Hematopoietic multipotent progenitor cell treated with erythropoietin and hydrocortisone succinate and interleukin-3 and kit ligand, for 15 days (in vitro differentiated cells): ENCODE measurements around the gene RGMA.

Experiments used
- DNase-seq: peaks from one replicate; pipeline ENCODE4 v3.0.0-alpha.2; 2015; ENCODE audit warnings: low spot score

The RGMA gene

DNA sequence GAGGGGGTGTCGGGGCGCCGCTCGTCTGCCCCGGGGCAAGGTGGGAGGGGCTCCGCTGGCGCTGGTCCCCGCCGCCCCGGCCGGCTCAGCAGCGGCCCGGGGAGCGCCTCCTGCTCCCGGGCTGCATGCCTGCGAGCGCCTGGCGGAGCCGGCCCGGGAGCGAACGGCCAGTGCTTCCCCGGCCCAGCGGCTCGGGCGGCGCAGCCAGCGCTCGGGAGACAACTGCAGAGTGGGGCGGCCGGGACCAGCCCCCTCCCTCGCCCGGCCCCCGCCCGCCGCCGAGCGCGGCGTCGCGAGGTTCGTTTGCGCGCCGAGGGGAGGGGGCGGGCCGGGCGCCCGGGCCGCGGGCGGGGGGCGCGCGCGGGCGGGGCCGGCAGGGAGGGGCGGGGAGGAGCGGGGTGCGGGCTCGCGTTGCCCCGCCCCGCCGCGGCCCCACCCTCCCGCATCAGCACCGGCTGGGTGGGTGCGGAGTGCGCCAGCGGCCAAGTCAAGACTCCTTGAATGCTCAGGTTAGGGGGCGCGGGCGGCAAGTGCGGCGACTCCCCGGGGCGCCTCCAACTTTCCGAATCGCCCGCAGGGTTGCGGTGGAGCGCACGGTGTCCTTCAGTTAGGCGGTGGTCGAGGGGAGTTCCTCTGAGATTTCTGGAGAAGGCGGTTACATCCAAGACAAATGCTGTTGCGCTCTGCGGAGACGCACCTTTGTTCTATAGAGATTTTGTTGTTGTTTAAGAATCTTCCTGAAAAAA lies at the start of gene RGMA:
TSS of gene RGMA (minus strand) at position 231 of the 746 bp plus-strand sequence. CDS start 279 bp downstream, outside the sequence.
- no peak for DNase-seq

- no peak for DNase-seq
These were observed 47.6 kb upstream of the RGMA start for GRCh38 chr15:93136606-93137005.

- DNase-seq, result no peak
These were observed 47.0 kb upstream of the RGMA start for GRCh38 chr15:93135997-93136397.

- no peak for DNase-seq
These were observed 46.4 kb upstream of the RGMA start for GRCh38 chr15:93135459-93135858.

DNA sequence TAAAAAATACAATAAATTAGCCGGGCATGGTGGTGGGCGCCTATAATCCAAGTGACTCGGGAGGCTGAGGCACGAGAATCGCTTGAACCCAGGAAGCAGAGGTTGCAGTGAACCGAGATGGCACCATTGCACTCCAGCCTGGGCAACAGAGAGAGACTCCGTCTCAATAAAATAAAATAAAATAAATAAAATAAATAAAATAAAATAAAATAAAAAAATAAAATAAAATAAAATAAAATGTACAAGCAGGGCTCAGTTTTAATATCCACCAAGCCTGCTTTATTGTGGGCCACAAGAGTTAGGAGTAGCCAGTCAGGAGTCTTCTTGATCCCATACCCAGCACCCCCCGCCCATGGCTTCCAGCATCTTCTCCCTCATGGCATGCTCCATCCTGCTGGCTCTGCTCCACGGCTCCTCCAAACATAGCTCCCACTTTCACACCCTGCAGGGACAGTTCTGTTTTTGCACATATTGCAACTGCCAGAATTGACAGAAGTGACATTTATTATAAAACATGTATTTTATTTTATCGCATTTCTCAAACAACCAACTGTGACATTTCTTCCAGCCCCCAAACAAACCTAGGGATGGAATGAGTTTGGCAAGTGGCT lies 42.6 kb upstream of the RGMA start:
- no peak for DNase-seq

GRCh38 chr15:93129702-93130488 lies 40.9 kb upstream of the RGMA start:
- no peak for DNase-seq

GRCh38 chr15:93127286-93127685 lies 38.3 kb upstream of the RGMA start:
- DNase-seq, result no peak

DNA sequence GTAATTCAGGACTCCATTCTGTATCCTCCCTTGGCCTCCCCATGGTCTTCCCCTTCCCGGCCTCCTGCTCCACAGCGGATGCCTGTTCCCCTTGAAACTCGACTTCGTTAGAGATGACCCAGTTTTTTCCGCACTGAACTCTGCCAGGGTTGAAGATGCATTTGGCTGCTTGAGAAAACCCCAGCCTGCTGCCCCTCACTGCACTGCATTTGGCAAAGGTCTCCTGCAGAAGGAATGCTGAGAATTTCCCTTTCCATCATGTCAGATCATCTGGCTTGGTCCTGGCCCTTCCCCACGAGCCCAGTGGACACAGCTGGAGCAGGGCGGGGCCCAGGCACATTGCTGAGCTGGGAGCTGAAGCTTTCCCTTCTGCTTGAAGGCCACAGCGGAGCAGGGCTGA lies 37.6 kb upstream of the RGMA start:
- no peak for DNase-seq

DNA sequence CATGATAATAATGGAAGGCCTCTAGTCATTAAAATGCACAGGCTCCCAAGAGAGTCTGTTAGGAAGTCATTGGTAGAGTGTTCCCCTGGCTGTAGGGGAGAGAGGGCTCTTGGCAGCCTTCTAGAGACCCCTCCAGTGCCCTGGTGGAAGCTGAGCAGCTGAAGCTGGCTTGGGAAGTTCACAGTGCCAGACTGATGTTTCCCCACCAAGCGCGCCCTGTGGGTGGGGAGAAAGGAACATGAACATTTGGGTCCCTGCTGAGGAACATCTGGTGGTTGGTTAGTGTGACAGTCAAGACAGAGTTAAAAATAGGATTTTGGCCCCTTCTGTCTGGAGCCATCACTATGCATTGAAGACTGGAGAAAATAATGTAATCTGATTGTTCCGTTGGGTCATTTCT lies 37.1 kb upstream of the RGMA start:
- DNase-seq, result no peak

- DNase-seq, result no peak
These were observed 35.1 kb upstream of the RGMA start for GRCh38 chr15:93124126-93124525.

- DNase-seq, result no peak
These were observed 33.2 kb upstream of the RGMA start for GRCh38 chr15:93121973-93122910.

- no peak for DNase-seq
These were observed 32.1 kb upstream of the RGMA start for GRCh38 chr15:93121107-93121506.

DNA sequence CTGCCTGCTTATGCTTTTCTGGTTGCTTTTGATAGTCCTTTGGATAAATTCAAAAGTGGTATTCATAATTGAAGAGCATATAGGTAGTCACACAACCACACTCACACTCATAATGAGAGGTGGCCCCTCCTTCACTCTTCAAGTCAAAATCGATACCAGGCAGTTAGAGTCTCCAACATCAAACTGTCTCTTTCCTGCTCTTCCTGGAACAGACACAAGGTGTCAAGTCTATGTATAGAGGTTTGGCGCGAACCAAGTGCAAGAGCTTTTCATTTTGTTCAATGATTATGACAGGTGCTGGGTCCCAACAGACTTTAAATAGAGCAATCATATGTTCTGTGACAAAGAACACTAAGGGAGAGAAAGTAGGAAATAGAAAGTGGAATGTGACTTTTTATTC lies 29.9 kb upstream of the RGMA start:
- no peak for DNase-seq

GRCh38 chr15:93111451-93111850 lies 22.4 kb upstream of the RGMA start:
- no peak for DNase-seq

DNA sequence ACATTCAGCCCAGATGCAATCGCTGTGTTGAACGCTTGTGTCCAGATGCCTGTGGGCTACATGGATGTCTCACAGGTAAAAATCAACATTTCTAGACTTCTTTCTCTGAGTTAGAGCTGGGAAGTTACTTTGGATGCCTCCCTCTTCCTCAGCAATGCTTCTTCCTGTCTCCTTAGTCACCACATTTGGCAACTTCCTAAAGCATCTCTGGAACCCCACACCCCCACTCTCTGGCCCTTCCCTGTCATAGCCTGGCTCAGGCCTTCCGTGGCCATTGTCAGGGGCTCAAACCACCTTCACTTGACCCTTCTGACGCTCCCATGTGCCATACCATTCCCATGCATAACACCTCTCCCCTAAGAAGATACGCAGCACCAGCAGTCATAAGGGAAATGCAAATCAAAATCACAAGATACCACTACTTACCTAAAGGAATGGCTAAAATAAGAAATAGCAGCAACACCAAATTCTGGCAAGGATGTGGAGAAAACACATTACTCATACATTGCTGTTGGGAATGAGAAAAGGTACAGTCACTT lies 21.6 kb upstream of the RGMA start:
- DNase-seq, result no peak

GRCh38 chr15:93109336-93110102 lies 20.5 kb upstream of the RGMA start:
- no peak for DNase-seq

- DNase-seq, result no peak
These were observed 18.6 kb upstream of the RGMA start for GRCh38 chr15:93107646-93108045.

- no peak for DNase-seq
These were observed 16.5 kb upstream of the RGMA start for GRCh38 chr15:93105485-93105884.

DNA sequence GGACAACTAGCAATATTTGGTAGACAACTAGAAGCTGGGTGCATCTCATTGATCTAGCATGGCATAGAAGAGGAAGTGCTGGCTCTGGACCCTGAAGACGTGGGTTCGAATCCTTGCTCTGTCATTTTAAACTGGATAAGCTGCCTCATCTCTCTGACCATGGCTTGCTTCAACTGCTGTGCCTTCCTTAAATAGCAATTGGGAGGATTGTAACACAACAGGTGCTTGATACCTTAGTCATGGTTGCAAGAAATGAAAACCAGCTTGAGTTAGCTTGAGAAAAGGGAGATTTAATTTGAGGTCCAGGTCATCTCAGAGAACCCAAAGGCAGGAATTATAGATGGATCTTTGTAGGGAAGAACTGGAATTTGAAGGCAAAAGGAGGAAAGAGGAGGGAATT lies 14.8 kb upstream of the RGMA start:
- DNase-seq, result no peak

DNA sequence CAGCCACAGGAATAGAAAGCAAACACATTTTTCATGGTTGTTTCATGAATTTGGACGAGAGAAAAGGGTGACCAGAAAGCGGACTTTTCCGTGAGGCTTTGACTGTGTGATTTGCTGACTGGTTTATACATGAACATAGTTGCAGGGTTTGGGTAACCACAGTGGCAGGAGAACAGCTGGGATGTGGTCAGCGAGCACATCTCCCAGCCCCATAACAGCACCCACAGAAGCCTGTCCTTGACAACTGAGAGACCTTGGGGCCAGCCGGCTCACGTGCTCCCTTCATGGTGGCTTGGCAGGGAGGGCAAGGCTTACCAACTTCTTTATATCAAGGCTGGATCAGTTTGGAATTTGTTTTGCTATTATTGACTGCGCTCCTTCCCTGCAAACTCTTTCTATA lies 13.2 kb upstream of the RGMA start:
- DNase-seq, result no peak

- no peak for DNase-seq
These were observed 4.8 kb upstream of the RGMA start for GRCh38 chr15:93093765-93094164.
